ENCODE data around the gene PCDH12.

- no peak for TF ChIP-seq CTCF (IDR thresholded peaks at IDR 0.05; ENCODE audit: control extremely low read depth in 1 of 3, insufficient read depth in 1 of 3, low read depth in 1 of 3, low read length in 3 of 3)
- TF ChIP-seq EGR1 (IDR thresholded peaks at IDR 0.05; ENCODE audit: borderline replicate concordance, low read depth, low read length), result no peak
- TF ChIP-seq RAD21 (IDR thresholded peaks at IDR 0.05 in 1 of 2, conservative IDR thresholded peaks at IDR 0.05 in 1 of 2; ENCODE audit: low read depth in 2 of 2, low read length in 2 of 2), result no peak
- no peak for TF ChIP-seq SUZ12 (IDR thresholded peaks at IDR 0.05; ENCODE audit: low read length)
- TF ChIP-seq EZH2 (IDR thresholded peaks at IDR 0.05; ENCODE audit: low read depth, low read length, severe bottlenecking), result no peak
- TF ChIP-seq SIN3A (conservative IDR thresholded peaks at IDR 0.05 in 1 of 2, IDR thresholded peaks at IDR 0.05 in 1 of 2; ENCODE audit: low read depth in 1 of 2, low read length in 2 of 2), result no peak
- TF ChIP-seq EP300 (IDR thresholded peaks at IDR 0.05; ENCODE audit: borderline replicate concordance in 1 of 2, low read depth in 2 of 2, low read length in 2 of 2), result no peak
- no peak for TF ChIP-seq RNF2 (IDR thresholded peaks at IDR 0.05; ENCODE audit: borderline replicate concordance, low read depth, low read length, missing control alignments, poor library complexity, severe bottlenecking)
- no peak for TF ChIP-seq POLR2AphosphoS5 (IDR thresholded peaks at IDR 0.05; ENCODE audit: low read depth, low read length)
- TF ChIP-seq KDM5A (IDR thresholded peaks at IDR 0.05; ENCODE audit: low read length), result no peak
- TF ChIP-seq CHD1 (IDR thresholded peaks at IDR 0.05; ENCODE audit: low read depth, low read length), result no peak
- no peak for TF ChIP-seq ATF3 (IDR thresholded peaks at IDR 0.05; ENCODE audit: insufficient read depth, low read depth, low read length)
- TF ChIP-seq RFX5 (IDR thresholded peaks at IDR 0.05; ENCODE audit: borderline replicate concordance, low read depth, low read length), result no peak
- TF ChIP-seq POLR2A (IDR thresholded peaks at IDR 0.05; ENCODE audit: control extremely low read depth in 1 of 2, low read depth in 2 of 2, low read length in 2 of 2), result no peak
Measured at GRCh38 chr5:141966275-141966962, 8.4 kb upstream of the PCDH12 start.
